Amniotic stem cell (primary cell): ENCODE results near the gene PDE8B.
A peak's percentile ranks its signal among the peaks of the same experiment; 100 is the strongest.

Experiments used
- DNase-seq: peaks from one replicate; lab custom pipeline; 2025; lab: John Stamatoyannopoulos, UW

PDE8B gene

DNA sequence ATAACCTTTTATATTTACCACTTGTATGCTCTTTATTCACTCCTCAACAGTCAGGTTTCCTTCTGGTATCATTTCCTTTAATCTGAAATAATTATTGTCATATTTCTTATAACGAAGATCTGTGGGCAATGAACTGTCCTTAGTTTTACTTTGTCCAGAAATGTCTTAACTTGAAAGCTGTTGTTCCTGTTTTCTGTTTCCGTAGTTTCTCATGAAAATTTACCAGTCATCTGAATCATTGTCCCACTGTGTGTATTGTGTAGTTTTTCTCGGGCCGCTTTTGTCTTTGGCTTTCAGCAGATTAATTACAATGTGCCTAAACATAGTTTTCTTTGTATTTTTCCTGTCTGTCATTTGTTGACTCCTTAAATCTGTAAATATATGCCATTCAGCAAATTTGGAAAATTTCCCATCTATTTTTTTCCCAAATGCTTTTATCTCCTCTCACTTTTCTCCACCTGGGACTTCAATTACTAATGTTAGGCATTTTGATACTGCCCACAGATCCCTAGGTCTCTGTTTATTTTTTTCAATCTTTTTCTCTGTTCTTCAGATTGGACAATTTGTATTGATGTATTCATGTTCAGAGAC lies 74.9 kb downstream of the PDE8B start:
- DNase-seq = no peak

DNA sequence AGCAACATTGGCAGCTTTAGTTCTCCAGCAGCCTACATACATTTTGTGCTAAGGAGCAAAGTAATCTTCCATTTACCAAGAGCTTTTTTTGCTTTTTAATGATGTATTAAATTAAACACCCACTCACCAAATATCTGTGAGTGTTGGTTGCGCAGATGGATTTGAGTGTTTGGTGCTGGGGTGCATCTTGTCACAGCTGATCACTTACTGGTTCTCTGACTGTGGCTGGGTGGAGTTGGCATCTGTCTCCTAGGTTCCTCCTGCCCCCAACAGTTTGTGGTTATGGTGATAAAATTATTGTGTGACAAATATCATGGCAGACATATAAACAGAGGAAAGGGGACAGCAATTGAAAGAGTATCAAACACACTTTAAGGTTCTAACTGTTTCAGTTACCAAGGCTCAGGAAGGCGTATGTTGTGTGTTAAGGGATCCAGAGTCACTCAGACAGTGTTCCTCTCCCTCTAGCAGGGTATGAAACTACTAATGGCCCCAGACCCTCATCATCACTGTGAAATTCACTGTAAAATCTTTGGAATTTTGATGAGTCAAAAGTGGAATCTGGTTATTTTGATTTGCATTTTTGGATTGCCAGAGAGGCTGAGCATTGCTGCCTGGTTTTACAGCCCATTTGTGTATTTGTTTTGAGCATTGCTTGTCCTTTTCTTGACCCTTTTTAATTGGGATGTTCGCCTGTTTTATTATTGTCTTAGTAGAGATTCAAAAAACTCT lies 81.7 kb downstream of the PDE8B start:
- DNase-seq = peak; percentile 41

DNA sequence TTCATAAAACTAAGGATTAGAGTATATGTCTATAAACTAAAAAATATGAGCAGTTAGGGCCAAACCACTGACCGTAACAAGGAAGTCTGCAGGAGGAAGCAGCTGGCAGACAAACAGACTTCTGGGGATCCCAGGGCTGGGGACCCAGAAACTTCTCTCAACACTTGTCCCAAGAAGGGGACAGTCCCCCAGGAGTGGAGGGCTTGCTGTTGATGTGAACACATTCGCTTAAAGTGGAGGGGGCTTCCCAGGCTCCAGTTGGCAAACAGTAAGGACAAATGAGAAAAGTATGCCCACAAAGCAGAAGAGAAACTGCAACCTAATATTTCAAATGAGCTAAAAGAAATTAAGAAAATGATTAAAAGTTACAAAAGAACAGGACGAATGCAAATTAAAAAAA lies 83.7 kb downstream of the PDE8B start:
- no peak for DNase-seq

DNA sequence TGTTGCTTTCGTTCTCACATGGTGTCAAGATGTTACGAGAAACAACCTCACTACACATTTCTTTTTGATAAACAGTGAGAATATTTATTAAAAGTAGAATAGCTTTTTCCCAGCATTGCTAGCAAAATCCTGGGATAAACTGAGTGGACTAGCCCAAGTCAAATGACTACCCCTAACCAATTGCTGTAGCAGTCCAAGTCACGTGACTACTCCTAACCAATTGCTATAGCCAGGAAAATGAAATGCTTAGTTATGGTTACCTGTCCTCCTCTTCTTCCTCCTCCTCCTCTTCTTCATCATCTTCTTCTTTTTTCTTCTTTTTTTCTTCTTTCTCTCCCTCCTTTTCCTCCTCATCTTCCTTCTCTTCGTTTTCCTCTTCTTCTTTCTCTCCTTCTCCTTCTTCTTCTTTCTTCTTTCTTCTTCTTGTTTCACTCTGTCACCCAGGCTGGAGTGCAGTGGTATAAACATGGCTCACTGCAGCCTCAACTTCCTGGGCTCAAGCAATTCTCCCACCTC lies 85.4 kb downstream of the PDE8B start:
- no peak for DNase-seq

DNA sequence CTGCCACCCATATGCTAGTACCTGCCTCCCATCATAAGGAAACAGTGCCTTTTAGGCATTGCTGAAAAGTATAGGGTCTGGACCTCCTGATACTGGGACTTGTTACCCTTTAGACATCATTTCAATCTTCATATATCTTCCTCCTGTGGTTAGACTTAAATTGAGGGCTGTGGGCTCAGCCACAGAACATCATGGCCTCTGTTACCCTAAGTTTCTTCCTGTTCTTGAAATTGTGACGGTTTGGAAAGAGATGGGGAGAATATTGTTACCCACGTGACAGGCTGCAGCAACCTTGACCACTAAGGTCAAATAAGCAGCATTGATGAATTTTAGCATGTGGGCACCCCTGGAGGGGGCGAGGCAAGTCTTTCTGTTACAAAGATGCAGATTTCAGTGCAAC lies 87.7 kb downstream of the PDE8B start:
- DNase-seq = no peak

DNA sequence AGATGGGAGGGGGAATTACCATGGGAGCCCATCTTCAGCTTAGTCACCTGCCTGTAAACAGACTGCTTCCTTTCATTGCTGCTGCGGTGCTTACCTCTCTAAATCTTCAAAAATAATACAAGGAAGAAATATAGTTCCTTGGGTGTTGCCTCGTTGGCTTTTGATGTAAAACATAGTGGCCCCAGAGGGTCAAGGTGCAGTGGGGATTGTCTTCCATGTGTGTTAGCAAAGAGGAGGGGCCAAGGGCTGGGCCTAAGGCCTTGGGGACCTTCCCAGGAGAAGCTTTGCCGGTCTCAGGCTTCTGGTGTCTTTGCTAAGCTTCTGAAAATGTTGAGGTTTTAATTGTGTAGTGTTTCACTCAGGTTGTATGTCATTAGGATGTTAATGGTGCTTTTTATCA lies 90.0 kb downstream of the PDE8B start:
- no peak for DNase-seq

DNA sequence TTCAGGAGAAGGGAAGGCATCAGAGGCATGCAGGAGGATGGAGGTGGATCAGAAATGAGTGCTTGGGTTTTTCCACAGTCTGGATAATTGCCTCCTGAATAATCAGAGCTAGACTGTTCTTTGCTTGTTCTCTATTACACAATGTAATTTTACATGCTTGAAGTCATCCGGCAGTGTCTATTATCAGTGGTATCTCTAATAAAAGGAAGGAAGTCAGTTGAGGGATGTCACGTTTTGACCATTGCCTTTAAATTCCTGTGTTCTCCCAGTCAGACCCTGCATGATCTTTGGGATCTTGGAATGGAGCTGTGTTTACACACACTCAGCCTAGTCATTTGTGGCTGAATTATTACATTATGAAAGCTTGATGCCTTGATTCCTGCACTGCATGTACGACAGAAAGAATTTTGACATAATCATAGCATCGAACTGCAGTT lies 91.0 kb downstream of the PDE8B start:
- DNase-seq = no peak

DNA sequence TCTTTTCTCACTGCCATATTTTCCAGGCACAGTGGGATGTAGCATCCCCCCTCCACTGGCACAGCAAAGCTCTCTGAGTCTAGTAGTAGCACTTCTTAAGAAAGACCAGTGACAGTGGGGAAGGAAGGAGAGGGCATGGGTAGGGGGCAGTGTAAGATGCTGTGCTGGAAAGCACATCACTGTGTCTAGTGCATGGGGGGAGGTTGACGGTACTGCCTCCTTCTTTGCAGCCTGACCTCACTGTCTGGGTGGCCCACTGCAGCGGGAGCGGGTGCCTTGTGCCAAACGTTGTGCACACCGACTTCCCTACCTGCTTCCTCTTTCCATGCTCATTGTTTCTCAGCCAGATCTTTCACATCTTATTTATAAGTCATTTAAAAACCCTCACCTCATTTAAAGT lies 91.8 kb downstream of the PDE8B start:
- DNase-seq = no peak

DNA sequence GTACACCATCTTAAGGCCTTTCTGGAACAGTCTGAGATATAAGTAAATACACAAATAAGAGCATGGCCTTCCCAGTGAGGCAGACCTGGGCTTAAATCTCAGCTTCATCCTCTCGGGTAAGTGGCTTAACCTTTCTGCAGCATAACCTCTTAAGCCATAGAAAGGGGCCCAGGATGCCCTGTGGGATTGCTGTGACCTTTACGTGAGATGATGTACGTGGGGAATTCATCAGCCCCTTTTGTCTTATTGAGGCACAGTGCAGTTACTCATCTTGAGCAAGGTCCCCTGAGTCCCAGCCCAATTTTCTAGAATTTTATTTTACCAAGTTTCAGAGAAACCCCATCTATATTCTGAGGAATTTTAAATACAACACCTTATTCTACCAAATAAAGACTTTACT lies 92.2 kb downstream of the PDE8B start:
- no peak for DNase-seq

DNA sequence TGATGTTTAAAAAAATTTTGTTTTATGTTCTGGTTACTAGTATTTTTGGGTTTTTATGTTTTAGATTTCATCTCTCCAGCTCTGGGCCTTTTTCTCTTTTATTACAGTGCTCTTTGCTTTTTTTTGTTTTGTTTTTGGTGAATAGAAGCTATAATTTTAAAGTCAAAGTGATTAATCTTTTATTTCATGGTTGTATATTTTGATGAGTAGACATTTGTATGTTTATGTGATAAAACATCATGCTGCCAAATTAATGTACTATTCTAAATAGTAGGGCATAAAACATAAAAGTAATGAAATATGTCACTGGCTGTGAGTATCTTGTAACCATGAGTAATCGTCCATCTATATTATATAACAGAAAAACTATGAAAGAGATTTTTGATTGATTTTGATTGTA lies 93.9 kb downstream of the PDE8B start:
- no peak for DNase-seq

DNA sequence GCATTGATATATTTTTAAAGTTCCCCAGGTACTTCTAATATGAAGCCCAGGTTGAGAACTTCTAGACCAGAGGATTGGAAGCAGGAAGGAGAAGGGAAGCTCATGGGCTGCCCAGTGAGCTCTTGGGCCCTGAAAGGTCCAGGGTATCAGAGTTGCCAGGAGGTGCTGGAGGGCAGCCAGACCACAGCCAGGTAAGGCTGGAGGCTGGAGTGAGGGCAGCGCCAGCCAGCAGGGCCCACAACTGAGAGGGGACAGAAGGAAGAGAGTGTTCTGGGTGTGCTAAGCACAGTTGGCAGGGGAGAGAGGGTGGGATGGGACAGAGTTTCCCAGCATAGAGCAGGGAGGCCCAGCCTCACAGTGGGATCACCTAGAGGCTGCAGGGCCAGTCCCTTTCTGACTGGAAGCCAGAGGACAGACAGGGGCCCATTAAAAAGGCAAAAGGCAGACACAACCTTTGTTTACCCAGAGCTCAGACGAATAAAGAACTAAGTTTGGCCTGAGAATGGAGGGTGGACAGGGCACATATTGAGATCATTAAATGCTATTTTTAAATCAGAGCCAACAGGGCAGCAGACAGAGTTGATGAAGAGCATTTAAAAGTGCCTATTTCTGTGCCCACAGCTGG lies 94.9 kb downstream of the PDE8B start:
- no peak for DNase-seq

DNA sequence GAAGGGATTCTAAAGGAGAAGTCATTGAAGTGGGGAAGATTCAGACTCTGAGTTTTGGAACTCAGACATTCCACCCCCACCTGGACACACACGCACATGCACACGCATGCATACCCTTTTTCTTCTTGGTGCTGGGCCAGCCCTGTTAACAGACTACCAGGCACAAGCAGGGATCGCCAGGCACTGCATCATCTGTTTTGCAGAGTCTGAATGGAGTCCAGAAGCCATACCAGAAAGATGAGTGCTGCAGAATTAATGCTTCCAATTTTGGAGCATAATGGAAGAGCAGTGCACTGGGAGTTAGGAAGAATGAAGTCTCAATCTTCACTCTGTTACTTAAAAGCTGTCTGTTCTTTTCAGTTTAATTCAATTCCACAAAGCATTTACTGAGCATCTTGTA lies 95.5 kb downstream of the PDE8B start:
- no peak for DNase-seq

DNA sequence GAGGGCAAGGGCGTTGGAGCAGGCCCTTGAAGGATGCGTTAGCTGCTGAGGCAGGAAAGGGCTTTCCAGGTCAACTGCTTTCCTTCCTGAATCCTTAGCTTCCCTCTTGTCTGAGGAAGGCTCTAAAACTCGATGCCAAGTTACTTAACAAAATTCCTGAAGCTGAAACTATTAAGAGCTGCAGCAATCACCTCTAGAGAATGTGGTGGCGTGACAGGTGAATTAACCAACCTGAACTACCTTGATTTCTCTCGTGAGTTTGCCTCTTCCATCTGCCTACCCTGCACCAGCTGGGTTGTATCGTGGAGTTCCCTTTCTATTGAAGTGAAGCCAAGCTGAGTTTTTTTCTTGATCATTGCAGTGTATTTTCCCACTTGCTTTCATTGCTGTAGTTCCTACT lies 96.1 kb downstream of the PDE8B start:
- no peak for DNase-seq

DNA sequence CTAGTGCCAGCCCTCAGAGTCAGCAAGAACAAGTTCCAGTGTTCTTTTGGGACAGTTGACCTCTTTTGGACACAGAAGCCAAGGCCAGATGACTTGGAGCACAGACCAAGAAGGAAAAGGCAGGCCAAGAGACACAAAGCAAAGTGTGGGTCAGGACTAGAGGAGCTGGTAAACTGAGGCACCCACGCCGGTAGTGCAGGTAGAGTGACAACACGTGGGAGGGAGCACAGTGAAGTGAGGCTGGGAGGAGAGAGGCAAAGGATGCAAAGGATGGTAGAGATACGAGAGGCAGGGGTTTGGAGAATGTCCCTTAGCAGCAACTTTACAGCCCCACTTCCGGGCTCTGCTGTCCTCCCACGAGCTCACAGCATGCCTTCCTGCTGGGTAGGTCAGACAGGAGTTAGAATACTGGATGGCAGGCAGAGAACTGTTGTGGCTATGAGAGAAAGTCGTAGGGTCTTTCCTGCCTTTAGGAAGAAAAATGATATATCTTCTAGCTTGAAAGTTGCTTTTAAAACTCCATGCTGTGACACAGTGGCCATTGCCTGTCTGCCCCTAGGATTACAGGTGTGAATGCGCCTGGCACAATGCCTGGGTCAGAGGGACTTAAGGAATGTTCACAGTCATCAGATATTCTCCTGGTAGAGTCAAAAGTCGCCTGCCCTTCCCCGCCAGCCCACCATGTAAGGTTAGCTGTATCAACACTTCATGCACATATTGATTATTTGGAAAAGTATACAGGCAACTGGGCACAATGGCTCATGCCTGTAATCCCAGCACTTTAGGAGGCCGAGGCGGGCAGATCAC lies 97.9 kb downstream of the PDE8B start:
- DNase-seq = no peak

DNA sequence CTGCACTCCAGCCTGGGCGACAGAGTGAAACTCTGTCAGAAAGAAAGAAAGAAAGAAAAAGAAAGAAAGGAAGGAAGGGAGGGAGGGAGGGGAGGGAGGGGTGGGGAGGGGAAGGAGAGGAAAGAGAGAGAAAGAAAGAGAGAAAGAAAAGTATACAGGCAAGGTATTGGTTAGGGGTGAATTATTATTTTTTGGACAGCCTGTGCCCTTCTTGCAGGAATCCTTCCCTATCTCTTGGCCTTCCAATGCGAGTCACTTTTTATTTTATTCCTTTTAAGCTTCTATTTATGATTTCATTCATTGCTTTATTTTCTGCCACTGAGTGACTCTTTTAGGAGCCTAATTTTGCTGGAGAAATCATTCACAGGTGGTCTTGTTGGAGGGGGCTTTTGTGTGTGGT lies 98.7 kb downstream of the PDE8B start:
- DNase-seq = no peak

DNA sequence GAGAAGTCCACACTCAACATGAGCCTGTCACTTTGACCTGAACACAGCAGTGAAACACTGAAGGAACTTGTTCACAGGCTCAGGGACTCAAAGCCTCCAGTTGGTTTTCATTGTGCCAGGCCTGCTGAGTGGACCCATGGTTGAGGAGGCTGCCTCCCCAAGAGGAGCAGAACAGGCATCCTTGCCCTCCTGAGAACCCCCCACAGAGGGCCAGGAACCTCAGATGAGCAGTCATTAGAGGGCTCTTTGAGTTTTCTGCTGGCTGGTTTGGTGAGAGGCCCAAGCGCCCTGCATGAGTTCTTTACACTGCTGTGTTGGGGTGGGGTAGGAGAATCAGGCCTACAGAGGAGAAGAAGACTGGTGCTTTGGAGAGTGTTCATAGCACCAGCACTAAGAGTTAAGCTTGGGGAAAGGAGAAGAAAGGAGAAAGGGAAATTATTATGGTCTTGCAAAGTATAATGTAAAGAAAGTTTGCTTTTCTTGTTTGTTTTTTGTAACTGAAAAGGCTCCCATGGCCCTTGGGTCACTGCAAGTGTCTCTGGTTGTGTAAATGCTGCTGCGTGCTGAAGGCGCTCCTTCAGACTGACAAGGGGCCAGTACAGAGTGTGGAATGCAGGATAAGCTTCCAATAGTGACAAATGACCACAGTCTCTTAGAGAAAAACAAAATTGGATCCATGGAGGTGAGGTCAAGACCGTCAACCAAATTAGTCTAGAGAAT lies 100.2 kb downstream of the PDE8B start:
- no peak for DNase-seq

DNA sequence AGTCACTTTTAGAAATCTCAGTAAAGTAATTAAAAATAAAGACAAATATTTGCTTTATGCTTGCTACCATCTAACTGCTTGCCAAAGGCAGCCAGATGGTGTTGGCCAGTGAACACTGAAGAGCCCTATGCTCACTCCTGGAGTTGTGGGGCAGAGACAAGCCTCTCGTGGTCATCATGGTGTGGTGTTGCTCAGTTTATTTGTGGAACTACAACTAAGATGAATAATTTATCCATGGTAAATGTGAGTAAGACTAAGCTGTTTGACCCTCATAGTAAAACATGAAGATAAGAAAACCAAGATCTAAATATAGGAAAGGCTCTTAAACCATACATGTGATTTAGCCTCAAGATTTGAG lies 100.7 kb downstream of the PDE8B start:
- DNase-seq = no peak

DNA sequence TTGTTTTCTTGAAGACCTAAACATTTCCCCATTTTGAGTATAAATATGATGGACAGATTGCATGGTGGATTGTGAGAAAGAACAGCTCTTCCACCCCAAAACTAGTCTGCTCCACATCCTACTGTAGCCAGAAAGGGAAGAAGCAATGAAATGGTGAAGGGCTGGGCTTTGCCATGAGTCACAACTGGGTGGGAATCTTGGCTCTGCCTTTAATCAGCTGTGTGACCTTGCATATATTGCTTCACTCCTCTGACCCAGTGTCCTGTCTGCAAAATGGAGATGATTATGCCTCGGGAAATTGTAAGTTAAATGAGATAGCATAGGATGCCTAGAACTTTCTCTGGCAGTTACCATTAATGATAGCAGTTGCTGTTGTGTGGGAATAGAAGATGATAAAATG lies 101.9 kb downstream of the PDE8B start:
- no peak for DNase-seq

DNA sequence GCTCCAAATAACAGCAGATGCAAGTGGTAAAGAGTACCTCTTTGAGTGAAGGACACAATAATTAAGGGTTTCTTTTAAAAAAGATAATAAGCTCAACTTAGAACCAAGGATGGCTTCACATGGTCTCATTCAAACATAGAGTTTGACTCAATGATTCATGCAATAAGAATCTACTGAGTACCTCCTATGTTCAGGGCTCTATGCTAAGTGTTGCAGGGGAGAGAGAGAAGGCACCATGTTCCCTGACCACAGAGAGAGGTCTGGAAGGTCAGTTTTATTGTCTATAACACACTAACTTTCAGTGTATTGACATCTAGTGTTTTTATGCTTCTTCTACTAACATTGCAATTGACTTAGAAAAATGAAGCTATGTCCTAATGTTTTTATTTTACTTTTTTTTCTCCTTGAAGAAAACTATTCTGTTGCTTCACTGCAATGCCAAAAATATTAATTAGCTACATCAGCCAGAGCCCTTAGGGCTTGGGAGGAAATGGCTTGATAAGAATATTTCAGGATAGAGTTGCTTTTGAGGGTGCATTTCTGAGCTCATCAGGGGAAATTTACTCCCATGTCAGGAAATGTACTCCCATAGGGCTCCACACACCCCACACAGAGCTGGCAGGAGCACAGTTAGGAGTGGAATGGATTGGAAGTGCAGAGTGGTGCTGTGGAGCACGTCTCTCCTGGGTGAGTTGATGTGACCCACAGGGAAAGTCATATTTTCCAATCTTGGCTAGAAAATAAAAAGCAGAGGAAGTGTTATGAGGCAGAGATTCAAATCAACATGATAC lies 106.6 kb downstream of the PDE8B start:
- DNase-seq = no peak

DNA sequence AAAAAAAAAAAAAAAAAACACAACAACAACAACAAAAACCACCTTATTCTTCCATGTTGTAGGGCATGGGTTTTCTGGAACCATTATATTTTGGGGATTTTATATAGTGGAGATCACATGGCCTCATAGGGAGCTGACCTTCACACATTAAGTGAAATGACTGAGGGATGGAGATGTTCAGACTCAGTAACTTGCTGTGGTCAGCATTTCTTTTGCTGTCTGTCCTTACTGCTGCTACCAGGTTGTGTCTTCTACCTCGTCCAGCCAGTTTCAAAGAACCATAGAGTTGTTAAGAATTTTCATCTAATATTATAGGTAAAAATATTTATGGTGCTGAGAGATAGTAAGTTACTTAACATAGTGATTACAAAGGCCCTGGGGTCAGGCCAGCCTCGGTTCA lies 107.6 kb downstream of the PDE8B start:
- no peak for DNase-seq

DNA sequence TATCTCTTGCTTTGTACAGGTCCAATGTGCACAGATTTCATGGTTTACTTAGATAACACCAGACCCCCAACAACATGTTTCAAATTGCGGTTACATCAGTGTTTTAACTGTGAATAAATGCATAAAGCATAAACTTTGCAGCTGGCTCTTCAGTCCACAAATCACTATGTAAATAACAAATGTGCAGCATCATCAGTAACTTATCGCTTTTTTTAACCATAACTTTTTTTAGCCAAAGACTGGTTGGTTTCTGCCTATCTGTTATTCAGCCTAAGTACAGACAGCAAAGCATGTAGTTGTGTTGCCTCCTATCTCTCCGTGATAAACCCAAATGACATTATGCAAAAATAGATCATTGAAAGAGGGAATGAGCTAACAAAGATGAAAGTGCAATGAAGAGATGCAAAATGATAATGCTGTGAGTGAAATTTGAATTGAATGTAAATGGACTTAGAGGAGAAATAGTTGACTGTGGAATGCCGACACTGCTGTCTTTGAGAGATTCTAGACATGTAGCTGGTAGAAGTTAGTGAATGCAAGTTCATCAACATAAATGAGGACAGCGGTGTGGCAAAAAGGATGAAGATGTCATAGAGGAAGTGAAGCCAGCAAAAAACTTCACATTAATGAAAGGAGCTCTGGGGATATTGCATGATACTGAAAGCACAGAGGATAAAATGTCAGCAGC lies 108.8 kb downstream of the PDE8B start:
- DNase-seq = no peak
